Measurements from ENCODE around the gene ZNF207.

ZNF207 gene

GRCh38 chr17:32349854-32350665 lies at the start of gene ZNF207:
Gene ZNF207, plus strand, starts transcription at chr17:32350157. Its CDS starts 129 bp downstream, at chr17:32350286.
- TF ChIP-seq EP300 (IDR thresholded peaks at IDR 0.05; ENCODE audit: borderline replicate concordance) = 0 out of 2 replicates have a peak, but pooled peaks have one; percentile 2
- TF ChIP-seq CREB1 (IDR thresholded peaks at IDR 0.05; ENCODE audit: low read depth) = 0 out of 2 replicates have a peak, but pooled peaks have one; percentile 17
- TF ChIP-seq FOXM1 (IDR thresholded peaks at IDR 0.05; ENCODE audit: borderline replicate concordance, low read depth) = no peak
- TF ChIP-seq TEAD4 (IDR thresholded peaks at IDR 0.05) = 0 out of 2 replicates have a peak, but pooled peaks have one; percentile 42
- no peak for TF ChIP-seq CEBPB (IDR thresholded peaks at IDR 0.05)
- peak; percentile 55 for TF ChIP-seq TCF12 (IDR thresholded peaks at IDR 0.05; ENCODE audit: low read depth)
- peak; percentile 29 for TF ChIP-seq EGR1 (IDR thresholded peaks at IDR 0.05)
- TF ChIP-seq MAX (IDR thresholded peaks at IDR 0.05) = peak; percentile 88
- TF ChIP-seq REST (IDR thresholded peaks at IDR 0.05; ENCODE audit: low read depth) = no peak
- peak; percentile 95 for TF ChIP-seq YY1 (IDR thresholded peaks at IDR 0.05; ENCODE audit: low read depth)
- TF ChIP-seq USF1 (IDR thresholded peaks at IDR 0.05) = peak; percentile 98
- TF ChIP-seq ZBTB7A (IDR thresholded peaks at IDR 0.05; ENCODE audit: low read depth) = no peak
- TF ChIP-seq RAD21 (IDR thresholded peaks at IDR 0.05; ENCODE audit: low read depth) = no peak
- TF ChIP-seq TAF1 (IDR thresholded peaks at IDR 0.05; ENCODE audit: low read depth) = peak; percentile 94
- TF ChIP-seq NFIC (IDR thresholded peaks at IDR 0.05) = no peak

- TF ChIP-seq ZBTB7A (IDR thresholded peaks at IDR 0.05; ENCODE audit: low read depth) = no peak
- no peak for TF ChIP-seq EGR1 (IDR thresholded peaks at IDR 0.05)
- TF ChIP-seq CEBPB (IDR thresholded peaks at IDR 0.05) = no peak
- no peak for TF ChIP-seq FOXM1 (IDR thresholded peaks at IDR 0.05; ENCODE audit: borderline replicate concordance, low read depth)
- TF ChIP-seq RAD21 (IDR thresholded peaks at IDR 0.05; ENCODE audit: low read depth) = no peak
- no peak for TF ChIP-seq TAF1 (IDR thresholded peaks at IDR 0.05; ENCODE audit: low read depth)
- no peak for TF ChIP-seq YY1 (IDR thresholded peaks at IDR 0.05; ENCODE audit: low read depth)
- TF ChIP-seq REST (IDR thresholded peaks at IDR 0.05; ENCODE audit: low read depth) = no peak
- TF ChIP-seq CREB1 (IDR thresholded peaks at IDR 0.05; ENCODE audit: low read depth) = no peak
- no peak for TF ChIP-seq NFIC (IDR thresholded peaks at IDR 0.05)
These were observed 47.9 kb upstream of the ZNF207 start for GRCh38 chr17:32302037-32302436.

GRCh38 chr17:32302860-32303649 lies 46.9 kb upstream of the ZNF207 start:
- TF ChIP-seq CREB1 (IDR thresholded peaks at IDR 0.05; ENCODE audit: low read depth) (no peak), TCF12 (IDR thresholded peaks at IDR 0.05; ENCODE audit: low read depth) (no peak), EGR1 (IDR thresholded peaks at IDR 0.05) (no peak), TAF1 (IDR thresholded peaks at IDR 0.05; ENCODE audit: low read depth) (no peak), TEAD4 (IDR thresholded peaks at IDR 0.05) (no peak), REST (IDR thresholded peaks at IDR 0.05; ENCODE audit: low read depth) (no peak), NFIC (IDR thresholded peaks at IDR 0.05) (no peak), MAX (IDR thresholded peaks at IDR 0.05) (no peak), ZBTB7A (IDR thresholded peaks at IDR 0.05; ENCODE audit: low read depth) (no peak), EP300 (IDR thresholded peaks at IDR 0.05; ENCODE audit: borderline replicate concordance) (no peak), CEBPB (IDR thresholded peaks at IDR 0.05) (no peak)

- TF ChIP-seq TEAD4 (IDR thresholded peaks at IDR 0.05) (no peak), NFIC (IDR thresholded peaks at IDR 0.05) (no peak), REST (IDR thresholded peaks at IDR 0.05; ENCODE audit: low read depth) (no peak), USF1 (IDR thresholded peaks at IDR 0.05) (no peak), YY1 (IDR thresholded peaks at IDR 0.05; ENCODE audit: low read depth) (no peak), TAF1 (IDR thresholded peaks at IDR 0.05; ENCODE audit: low read depth) (no peak), CEBPB (IDR thresholded peaks at IDR 0.05) (no peak), ZBTB7A (IDR thresholded peaks at IDR 0.05; ENCODE audit: low read depth) (no peak), EGR1 (IDR thresholded peaks at IDR 0.05) (no peak), MAX (IDR thresholded peaks at IDR 0.05) (no peak), TCF12 (IDR thresholded peaks at IDR 0.05; ENCODE audit: low read depth) (no peak), EP300 (IDR thresholded peaks at IDR 0.05; ENCODE audit: borderline replicate concordance) (no peak), RAD21 (IDR thresholded peaks at IDR 0.05; ENCODE audit: low read depth) (no peak), FOXM1 (IDR thresholded peaks at IDR 0.05; ENCODE audit: borderline replicate concordance, low read depth) (no peak), CREB1 (IDR thresholded peaks at IDR 0.05; ENCODE audit: low read depth) (no peak)
These were observed 46.1 kb upstream of the ZNF207 start for GRCh38 chr17:32303781-32304288.

Data from Ishikawa (cell line).